Glomerular visceral epithelial cell (primary cell): ENCODE results near the gene ROBO1.
"Not testable (repeated sequence)": the region's sequence is repeated elsewhere in the genome, so short reads cannot be mapped to it uniquely, and the experiment has no call there.

ENCODE experiments used
- DNase-seq: peaks from one replicate; pipeline ENCODE4 v3.0.0-alpha.2; 2016; ENCODE audit errors: extremely low spot score

The ROBO1 gene

GRCh38 chr3:78701537-78701936 is 1066.3 kb downstream of the ROBO1 start:
- DNase-seq = no peak

GRCh38 chr3:78698431-78698830 is 1069.4 kb downstream of the ROBO1 start:
- no peak for DNase-seq

- no peak for DNase-seq
These were observed 1070.4 kb downstream of the ROBO1 start for GRCh38 chr3:78697426-78697825.

GRCh38 chr3:78690766-78691165 is 1077.0 kb downstream of the ROBO1 start:
- no peak for DNase-seq

GRCh38 chr3:78689378-78689777 is 1078.4 kb downstream of the ROBO1 start:
- no peak for DNase-seq

GRCh38 chr3:78687520-78687919 is 1080.3 kb downstream of the ROBO1 start:
- no peak for DNase-seq

GRCh38 chr3:78683284-78683683 is 1084.5 kb downstream of the ROBO1 start:
- DNase-seq = no peak

- not testable (repeated sequence) for DNase-seq
These were observed 1092.5 kb downstream of the ROBO1 start for GRCh38 chr3:78675119-78675805.

- DNase-seq = no peak
These were observed 1097.1 kb downstream of the ROBO1 start for GRCh38 chr3:78670746-78671145.

- DNase-seq = no peak
These were observed 1097.7 kb downstream of the ROBO1 start for GRCh38 chr3:78670094-78670493.

GRCh38 chr3:78668302-78668701 is 1099.5 kb downstream of the ROBO1 start:
- DNase-seq = no peak

- DNase-seq = no peak
These were observed 1101.4 kb downstream of the ROBO1 start for GRCh38 chr3:78666470-78666800.

GRCh38 chr3:78665776-78666469 is 1101.9 kb downstream of the ROBO1 start:
- DNase-seq = no peak

GRCh38 chr3:78665101-78665500 is 1102.7 kb downstream of the ROBO1 start:
- DNase-seq = no peak

- no peak for DNase-seq
These were observed 1106.8 kb downstream of the ROBO1 start for GRCh38 chr3:78660957-78661356.

- peak; percentile 52 for DNase-seq
These were observed 1108.3 kb downstream of the ROBO1 start for GRCh38 chr3:78659386-78659987.

- no peak for DNase-seq
These were observed 1120.1 kb downstream of the ROBO1 start for GRCh38 chr3:78647726-78648125.

- peak; percentile 73 for DNase-seq
These were observed 1122.0 kb downstream of the ROBO1 start for GRCh38 chr3:78645628-78646310.

GRCh38 chr3:78644847-78645246 is 1123.0 kb downstream of the ROBO1 start:
- DNase-seq = no peak

GRCh38 chr3:78642226-78643035 is 1125.4 kb downstream of the ROBO1 start:
- no peak for DNase-seq

GRCh38 chr3:78641703-78642102 is 1126.1 kb downstream of the ROBO1 start:
- DNase-seq = no peak

GRCh38 chr3:78634316-78634715 is 1133.5 kb downstream of the ROBO1 start:
- no peak for DNase-seq
